GM18873 (cell line): ENCODE results near the gene OR52H1.
"Not testable (repeated sequence)": the region's sequence is repeated elsewhere in the genome, so short reads cannot be mapped to it uniquely, and the experiment has no call there.

ENCODE experiments used
- ATAC-seq: cut with Tn5 transposase; IDR thresholded peaks from one replicate; pipeline ENCODE4 v1.9.1; 2021; ENCODE audit warnings: mild to moderate bottlenecking, moderate library complexity, moderate number of reproducible peaks; ENCODE audit not compliant: unreplicated experiment, low FRiP score

Gene OR52H1

DNA sequence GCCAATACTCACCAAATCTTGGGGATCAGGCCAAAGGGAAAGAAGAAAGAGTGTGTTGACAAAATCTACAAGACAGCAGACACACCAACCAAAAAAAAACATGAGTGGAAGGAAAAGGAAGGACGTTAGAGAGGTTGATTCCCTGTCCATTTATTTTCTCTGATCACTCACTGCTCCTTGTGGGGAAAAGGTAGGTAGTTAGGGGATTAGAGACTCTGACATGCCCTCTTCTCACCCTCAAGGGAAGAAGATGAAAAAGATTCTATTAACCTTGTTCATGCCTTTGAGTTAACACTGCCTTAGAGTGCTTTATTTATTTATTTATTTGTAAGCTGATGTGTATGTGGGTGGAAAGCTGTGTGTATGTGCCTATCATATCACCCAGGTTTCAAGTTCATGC lies at the start of gene OR52H1:
Gene OR52H1 (minus strand): TSS at position 101 of the 400 bp plus-strand sequence. CDS start 3,035 bp downstream, outside the sequence.
- no peak for ATAC-seq

DNA sequence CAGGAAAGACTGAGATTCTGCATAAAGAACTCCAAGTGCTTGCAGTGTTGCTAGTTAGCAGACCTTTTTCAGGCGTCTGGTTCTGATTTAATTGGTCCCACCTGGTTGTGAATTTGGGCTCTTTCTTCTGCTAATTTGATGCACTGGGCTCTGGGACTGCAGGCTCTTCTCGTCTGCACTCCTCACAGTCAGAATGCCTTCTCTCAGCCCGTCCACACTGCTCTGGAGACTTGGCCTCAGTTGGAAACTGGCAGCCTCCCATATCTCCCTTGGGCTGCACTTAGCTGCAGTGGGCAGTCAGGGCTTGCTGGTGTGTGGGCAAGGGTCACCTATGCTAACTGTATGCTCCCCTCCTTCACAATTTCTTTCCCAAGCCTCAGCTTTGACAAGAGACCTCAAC lies 49.6 kb upstream of the OR52H1 start:
- ATAC-seq: no peak

DNA sequence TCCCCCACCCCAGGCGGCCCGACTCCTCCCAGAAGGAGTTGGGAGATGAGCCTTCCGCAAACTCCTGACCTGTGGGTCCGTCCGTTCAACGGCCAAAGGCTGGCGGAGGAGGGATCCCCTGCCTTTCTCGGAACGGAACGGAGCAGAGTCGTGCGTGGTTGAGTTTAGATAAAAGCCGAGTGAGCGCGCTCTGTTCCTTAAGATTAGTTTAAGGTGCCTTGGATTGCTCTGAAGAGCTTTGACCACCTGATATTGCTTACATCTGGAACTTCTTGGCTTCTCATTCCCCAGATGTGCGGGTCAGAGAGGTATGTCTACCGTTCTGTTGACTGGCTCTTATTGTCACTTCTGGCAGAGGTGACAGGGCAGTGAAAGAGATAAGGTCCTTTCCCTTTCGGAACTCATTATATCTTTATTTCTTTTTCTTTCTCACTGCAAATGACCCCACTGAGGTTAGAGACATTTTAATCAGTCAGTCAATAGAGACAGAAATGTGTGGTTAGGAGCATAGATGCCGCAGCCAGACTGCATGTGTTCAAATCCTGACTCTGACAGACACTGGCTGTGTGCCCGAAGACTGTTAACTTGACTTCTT lies 48.4 kb upstream of the OR52H1 start, which contains the start of gene TRIM6:
Gene TRIM6 (plus strand): TSS at position 31 of the 595 bp plus-strand sequence. CDS start 261 bp downstream, at position 292.
- ATAC-seq: no peak

DNA sequence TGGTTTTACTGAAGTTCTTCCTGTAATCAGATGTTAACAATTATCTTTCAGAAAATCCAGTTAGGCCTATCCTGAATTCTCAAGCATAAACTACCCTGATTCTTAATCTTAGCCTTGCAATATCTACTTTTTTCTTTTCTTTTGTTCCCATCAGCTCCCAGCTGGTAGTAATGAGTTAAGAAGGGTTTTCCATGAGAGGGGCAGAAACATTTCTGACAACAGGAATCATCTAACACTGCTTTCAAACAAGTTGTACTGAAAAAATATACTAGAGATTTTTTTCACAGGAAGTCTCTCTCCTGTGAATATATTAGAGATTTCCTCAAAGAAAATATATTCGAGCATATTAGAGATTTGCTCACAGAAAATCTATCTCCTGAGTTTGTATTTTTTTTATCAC lies 44.8 kb upstream of the OR52H1 start:
- ATAC-seq: no peak

DNA sequence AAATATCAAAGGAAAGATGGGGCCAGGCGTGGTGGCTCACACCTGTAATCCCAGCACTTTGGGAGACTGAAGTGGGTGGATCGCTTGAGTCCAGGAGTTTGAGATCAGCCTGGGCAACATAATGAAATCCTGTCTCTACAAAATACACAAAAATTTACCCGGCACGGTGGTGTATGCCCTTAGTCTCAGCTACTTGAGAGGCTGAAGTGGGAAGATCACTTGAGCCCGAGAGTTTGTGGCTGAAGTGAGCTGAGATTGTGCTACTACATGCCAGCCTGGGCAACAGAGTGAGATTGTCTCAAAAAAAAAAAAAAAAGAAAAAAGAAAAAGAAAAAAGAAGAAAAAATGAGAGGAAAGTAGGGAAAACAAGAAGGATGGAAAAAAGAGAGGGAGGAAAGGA lies 44.3 kb upstream of the OR52H1 start:
- no peak for ATAC-seq

DNA sequence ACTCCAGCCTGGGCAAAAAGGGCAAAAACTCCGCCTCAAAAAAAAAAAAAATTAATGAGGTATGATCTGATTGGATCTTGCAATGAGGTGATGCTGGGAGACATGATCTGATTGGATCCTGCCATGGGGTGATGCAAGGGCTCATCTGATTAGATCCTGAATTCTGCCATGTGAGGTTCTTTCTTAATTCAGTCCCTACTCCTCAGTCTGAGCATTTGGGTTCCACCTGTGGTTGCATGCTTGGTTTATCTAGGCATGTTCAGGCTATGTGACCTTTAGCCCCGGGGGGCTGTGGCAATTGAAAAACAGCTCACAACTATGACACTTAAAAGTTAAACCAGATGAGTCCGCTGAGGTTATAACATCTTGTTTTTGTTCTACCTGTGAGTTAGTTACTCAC lies 43.3 kb upstream of the OR52H1 start:
- no peak for ATAC-seq

DNA sequence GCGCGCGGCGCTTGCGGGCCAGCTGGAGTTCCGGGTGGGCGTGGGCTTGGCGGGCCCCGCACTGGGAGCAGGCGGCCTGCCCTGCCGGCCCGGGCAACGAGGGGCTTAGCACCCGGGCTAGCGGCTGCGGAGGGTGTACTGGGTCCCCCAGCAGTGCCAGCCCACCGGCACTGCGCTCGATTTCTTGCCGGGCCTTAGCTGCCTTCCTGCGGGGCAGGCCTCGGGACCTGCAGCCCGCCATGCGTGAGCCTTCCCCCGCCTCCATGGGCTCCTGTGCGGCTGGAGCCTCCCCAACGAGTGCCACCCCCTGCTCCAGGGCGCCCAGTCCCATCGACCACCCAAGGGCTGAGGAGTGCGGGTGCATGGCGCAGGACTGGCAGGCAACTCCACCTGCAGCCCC lies 41.6 kb upstream of the OR52H1 start:
- not testable (repeated sequence) for ATAC-seq

DNA sequence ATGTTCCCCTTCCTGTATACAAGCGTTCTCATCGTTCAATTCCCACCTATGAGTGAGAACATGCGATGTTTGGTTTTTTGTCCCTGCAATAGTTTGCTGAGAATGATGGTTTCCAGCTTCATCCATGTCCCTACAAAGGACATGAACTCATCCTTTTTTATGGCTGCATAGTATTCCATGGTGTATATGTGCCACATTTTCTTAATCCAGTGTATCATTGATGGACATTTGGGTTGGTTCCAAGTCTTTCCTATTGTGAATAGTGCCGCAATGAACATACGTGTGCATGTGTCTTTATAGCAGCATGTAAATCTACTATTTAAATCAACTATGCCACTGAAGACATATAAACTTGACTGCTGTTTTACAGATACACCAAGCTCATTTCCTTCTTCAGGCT lies 36.1 kb upstream of the OR52H1 start:
- ATAC-seq: not testable (repeated sequence)

DNA sequence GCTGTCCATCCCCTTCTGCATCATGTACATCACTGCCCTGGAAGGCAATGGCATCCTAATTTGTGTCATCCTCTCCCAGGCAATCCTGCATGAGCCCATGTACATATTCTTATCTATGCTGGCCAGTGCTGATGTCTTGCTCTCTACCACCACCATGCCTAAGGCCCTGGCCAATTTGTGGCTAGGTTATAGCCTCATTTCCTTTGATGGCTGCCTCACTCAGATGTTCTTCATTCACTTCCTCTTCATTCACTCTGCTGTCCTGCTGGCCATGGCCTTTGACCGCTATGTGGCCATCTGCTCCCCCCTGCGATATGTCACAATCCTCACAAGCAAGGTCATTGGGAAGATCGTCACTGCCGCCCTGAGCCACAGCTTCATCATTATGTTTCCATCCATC lies 32.7 kb upstream of the OR52H1 start:
- no peak for ATAC-seq

DNA sequence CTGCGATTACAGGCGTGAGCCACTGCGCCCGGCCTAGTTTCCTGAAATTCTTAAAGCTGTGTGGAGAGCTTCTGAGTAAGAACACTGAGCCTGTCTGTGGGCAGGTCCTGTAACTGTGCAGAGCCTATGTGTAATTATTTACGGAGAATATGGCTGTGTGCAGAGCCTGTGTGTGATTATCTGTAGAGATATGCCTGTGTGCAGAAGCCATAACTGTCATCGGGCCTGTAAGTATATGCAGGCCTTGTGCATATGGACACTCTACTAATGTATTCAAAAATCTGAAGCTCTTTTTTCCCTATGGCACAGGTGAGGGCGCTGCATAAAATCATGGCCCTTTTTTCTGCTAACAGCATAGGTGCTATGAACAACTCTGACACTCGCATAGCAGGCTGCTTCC lies 32.2 kb upstream of the OR52H1 start, which contains the start of gene OR52B6:
Gene OR52B6 (plus strand): TSS at position 301 of the 400 bp plus-strand sequence. CDS start 0 bp downstream, at position 301.
- no peak for ATAC-seq

DNA sequence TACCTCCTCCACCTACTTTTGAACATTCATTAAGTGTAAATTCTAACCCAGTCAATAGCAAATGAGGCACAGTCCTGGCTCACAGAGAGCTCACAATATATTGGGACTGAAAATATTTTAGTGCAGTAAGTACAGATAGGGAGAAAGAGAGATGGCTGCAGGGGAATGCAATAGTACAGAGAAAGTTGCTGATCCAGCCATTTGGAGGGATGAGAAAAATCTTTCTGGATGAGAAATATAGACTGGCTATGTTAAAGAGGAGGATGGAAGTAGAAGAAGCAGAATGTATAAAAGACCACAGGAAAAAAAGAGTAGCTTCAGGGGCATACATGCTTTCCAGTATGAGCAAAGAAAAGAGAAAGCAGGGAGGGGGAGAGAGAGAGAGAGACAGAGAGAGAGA lies 28.8 kb upstream of the OR52H1 start:
- ATAC-seq: no peak

DNA sequence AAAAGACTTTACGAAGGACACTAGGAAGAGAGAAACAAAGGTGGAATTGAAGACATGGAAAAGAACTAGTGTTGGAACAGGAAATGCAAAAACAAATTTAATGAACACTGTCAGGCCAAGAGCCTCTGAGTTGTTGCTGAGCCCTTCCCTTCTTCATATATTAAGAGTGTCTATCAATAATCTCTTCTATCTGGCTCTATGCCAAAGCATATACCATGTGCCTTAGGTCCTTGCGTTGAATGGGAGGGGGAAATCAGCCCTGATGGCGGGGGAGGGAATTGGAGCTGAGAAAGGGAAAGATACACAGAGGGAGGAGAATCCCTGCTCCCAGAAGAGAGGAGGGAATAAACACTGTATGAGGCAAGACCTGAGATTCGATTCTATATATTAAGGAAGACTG lies 26.8 kb upstream of the OR52H1 start:
- ATAC-seq: no peak

DNA sequence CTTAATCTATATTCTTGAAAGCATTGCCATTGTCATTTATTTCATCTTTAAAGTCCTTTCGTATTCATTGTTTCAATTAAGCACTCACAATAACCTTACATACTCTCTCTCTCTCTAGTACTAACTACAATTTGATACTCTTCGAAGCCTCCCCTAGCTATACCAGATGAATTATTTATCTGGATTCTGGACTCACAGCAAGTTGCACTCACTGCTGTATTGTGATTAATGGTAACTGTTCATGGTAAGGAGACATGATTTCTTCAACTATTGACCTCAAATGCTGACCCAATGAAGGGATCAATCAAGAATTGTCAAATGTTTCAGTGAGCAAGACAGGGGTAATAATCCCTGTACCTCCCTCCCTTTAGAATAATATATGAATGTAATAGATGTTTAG lies 26.3 kb upstream of the OR52H1 start:
- no peak for ATAC-seq

DNA sequence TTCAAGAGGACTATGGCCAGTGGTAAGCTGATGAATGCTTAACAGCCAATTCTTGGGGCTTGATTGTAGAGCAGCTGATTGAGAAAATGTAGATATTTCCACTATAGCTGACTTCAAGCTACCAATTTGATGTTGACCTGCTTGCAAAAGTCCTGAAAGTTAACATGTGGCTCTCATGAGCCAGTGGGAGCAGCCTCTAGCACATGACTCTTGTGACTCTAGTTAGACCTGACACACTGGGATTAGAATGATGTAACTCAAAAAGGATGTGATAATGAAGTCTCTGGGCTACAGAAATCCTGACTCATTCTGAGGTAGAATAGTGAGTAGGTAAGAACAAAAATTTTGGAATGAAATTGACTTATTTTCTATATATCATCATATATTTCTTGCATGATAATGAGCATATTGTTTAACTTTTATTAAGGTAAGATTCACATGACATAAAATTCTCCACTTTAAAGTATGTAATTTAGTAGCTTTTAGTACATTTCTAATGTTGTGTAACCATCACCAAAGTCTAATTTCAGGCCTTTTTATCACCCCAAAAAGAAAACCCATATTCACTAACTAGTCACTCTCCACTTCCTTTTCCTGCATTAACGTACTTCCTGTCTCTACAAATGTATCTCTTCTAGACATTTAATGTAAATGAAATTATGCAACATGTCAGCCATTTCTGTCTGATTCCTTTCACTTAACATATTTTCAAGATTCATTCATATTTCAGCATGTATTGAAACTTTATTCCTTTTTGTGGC lies 16.1 kb upstream of the OR52H1 start:
- no peak for ATAC-seq

DNA sequence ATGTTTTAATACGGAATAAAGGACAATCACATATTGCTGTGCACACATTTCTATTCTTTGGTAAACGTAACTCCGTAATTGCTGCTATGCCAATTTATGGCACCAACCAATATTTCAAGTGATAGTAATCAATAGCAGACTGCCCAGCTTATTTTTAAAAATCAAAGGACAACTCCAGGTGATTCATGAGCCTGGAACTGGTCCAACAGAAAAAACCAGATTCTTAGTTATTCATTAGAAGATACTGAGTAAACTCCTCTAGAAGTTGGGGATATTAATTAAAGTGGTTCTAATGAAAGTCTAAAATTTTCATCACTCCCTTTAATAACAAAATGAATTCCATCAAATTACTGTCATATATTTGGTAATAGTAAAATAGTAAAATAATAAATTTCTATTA lies 9.4 kb upstream of the OR52H1 start:
- ATAC-seq: no peak

DNA sequence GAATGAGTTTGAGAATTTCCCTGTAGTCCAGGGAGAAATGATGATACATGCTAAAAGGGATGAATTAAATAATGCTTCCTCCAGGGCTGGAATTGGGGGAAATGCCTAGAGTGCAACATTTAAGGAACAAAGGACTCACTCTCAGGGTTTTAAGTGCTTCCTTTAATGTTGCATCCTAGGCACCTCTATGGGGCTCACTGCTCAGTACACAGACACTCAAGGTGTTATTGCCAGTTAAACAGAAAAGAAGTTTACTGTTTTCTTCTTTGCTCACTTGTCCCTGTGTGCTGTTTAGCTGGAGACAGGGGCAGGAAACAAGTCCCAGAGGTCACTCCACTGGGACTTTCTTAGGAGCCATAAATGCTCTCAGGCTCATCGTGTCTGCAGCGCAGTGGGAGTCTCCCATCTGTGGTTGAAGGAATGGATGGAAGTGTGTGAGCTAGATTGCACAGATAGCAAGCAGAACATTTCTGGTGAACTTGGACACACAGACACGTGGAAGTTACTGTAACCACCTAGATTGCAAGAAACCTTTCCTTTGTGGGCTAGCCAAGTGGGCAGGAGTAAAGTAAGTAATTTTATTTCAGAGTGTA lies 8.4 kb upstream of the OR52H1 start:
- ATAC-seq: no peak

DNA sequence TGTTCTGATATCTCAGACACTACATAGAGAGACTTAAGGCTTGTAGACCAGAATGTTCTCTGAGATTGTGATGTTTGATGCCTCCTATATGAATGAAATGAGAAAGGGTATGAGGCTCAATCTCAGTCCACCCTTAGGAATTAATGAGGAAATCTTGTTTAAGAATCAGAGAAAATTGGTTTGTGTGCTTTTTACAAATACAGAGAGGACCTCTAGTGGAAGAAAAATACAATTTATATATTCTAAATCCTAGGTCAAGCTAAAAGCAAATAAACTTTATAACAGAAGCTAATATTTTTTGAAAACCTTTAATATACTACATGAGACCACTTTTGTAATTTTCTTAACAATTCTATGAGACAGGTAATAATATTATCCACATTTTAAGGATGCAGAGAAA lies 5.0 kb upstream of the OR52H1 start:
- no peak for ATAC-seq

DNA sequence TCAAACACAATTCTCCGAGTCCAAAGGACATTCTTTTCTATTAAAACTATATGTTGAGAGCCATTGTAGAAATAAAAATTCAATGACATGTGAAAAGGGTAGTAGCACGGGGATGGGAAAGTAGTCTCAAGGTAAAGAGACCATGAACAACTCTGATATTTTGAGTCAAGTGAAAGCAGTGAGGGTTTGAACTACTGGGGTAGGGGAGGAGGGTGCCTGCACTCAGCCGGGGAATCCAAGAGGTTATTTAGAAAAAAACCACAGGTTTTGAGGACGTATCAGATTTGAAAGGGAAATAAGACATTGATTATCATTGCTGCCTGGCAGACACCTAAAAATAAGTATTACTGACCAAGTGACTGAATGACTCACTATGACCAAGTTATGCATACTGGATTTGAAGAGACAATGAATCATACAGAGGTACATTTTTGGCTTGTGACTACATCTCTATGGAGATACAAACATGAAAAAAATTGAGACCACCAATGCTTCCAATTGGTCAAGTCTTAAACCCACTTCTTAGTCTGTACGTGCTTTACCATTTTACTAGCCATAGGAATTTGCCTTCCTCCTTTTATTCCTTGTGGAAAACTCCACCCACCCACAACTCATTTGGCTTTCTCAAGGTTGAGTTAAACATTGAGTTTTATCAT lies 2.2 kb upstream of the OR52H1 start:
- peak; percentile 69 for ATAC-seq

DNA sequence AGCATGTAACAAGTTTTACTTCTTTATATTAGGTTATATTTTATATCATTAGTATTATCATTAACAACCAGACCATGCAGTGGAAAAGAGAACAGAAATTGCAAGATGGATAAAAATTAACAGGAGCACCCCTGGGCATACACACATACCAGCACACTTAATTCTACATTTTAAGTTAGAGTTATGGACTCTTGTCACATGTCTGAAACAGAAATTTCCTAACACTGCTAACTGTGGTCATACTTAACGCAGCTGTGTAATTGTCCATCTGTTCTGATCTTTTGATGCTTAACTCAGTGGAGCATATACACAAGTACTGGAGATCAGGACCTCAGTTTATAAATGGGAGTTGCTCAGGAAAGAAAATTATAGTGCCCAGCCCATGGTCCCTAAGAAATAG lies 358 bp downstream of the OR52H1 start:
- peak; percentile 53 for ATAC-seq

DNA sequence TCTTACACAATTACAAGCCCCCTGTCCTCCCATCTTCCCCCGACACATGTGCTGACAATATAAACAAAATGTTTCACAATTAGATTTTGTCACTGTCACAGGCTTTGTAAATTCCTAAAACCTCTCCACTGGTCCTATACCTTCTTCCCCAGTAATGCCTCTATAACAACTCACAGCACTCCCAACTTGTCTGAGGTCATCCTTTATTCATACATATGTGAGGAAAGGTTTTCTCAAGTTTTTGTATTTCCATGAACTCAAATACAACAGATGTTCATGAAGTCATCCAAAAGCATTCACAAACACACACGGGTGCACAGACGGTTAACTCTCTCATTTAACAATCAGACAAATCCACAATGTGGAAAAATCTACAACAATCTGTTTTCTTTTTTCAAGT lies 1.9 kb downstream of the OR52H1 start:
- no peak for ATAC-seq

DNA sequence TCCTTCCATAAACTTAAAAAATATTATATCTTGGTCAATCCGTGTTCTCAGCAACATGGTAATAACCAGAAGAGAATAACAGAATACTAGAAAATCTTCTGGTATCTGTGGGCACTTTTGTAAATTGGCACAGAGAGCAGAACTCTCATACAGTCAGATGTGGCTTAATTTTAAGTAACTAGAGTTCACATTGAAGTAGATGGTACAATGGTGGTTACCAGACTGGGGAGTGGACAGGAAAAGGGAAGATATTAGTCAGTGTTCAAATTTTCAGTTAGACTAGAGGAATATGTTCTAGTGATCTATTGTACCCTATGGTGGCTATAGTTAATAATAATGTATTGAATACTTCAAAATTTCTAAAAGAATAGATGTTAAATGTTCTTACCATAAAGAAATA lies 6.9 kb downstream of the OR52H1 start:
- no peak for ATAC-seq
